ENCODE measurements around the gene FARP2.

DNA sequence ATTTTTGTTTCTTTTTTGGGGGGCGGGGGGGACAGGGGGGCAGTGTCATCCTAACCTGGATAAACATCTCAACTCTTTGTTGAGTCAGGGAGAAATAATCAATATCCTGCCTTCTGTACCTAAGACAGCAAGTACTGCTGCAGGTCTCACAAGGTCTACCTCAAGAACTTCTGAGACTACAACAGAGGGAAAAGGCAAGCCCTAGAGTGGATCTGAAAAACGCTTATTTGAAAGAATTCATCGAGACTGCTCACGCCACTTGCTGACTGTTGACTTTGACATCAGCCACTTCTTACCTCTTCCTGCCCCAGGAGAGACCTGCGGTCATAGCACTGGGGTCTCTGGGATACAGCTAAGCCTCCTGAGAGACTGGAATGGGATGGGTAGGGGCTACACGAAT lies 49.0 kb upstream of the FARP2 start:
- TF ChIP-seq, protein P1, sequence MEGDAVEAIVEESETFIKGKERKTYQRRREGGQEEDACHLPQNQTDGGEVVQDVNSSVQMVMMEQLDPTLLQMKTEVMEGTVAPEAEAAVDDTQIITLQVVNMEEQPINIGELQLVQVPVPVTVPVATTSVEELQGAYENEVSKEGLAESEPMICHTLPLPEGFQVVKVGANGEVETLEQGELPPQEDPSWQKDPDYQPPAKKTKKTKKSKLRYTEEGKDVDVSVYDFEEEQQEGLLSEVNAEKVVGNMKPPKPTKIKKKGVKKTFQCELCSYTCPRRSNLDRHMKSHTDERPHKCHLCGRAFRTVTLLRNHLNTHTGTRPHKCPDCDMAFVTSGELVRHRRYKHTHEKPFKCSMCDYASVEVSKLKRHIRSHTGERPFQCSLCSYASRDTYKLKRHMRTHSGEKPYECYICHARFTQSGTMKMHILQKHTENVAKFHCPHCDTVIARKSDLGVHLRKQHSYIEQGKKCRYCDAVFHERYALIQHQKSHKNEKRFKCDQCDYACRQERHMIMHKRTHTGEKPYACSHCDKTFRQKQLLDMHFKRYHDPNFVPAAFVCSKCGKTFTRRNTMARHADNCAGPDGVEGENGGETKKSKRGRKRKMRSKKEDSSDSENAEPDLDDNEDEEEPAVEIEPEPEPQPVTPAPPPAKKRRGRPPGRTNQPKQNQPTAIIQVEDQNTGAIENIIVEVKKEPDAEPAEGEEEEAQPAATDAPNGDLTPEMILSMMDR (IDR thresholded peaks at IDR 0.05; ENCODE audit: low read depth, low read length) = no peak
- TF ChIP-seq POLR2A (IDR thresholded peaks at IDR 0.05; ENCODE audit: extremely low read depth, insufficient read length) = no peak
- TF ChIP-seq MYC (IDR thresholded peaks at IDR 0.05; ENCODE audit: low read depth, low read length) = no peak
